Uterus (tissue), 4 donors: Measurements from ENCODE around the gene ATP5F1D. TPM values are rescaled to one million over a fixed set of nuclear protein-coding genes. Genes with fewer than 3 reads are reported as not detected.

Source experiments
- DNase-seq, 2 donors: peaks; one replicate each; pipeline ENCODE4 v3.0.0-alpha.2; 2019 to 2020
- H3K27ac ChIP-seq, 2 donors: fragments of 200-600 bp; sonication (generic); 1 replicate in 1 of 2; 2 replicates in 1 of 2; pipeline ENCODE4 v1.5.1; 2016 to 2018
- H3K27me3 ChIP-seq, 2 donors: fragments of 200-600 bp; sonication (generic); one replicate each; pipeline ENCODE4 v1.5.1; 2018 to 2019; ENCODE audit warnings: control low read depth in 1 of 2
- H3K36me3 ChIP-seq, 2 donors: fragments of 200-600 bp; sonication (generic); one replicate each; pipeline ENCODE4 v1.5.1; 2019; ENCODE audit warnings: control low read depth in 1 of 2
- H3K4me1 ChIP-seq, 2 donors: fragments of 200-600 bp; sonication (generic); one replicate each; pipeline ENCODE4 v1.5.1; 2018 to 2019; ENCODE audit warnings: control low read depth in 1 of 2
- H3K4me3 ChIP-seq, 2 donors: fragments of 200-600 bp; sonication (generic); 1 replicate in 1 of 2; 2 replicates in 1 of 2; pipeline ENCODE4 v1.5.1; 2018 to 2019; ENCODE audit warnings: mild to moderate bottlenecking in 1 of 2
- H3K9me3 ChIP-seq, 2 donors: fragments of 200-600 bp; sonication (generic); one replicate each; pipeline ENCODE4 v1.5.1; 2019; ENCODE audit warnings: control low read depth in 1 of 2
- CTCF ChIP-seq, 4 experiments: fragments of 200-600 bp in 2 of 4; fragments of 450-650 bp in 2 of 4; sonication (generic) in 2 of 4; IDR thresholded peaks; one replicate each; pipeline ENCODE4 v1.5.1; 2016 to 2019; ENCODE audit warnings: antibody characterized with exemption in 4 of 4, mild to moderate bottlenecking in 2 of 4, moderate library complexity in 1 of 4
- POLR2A ChIP-seq, 2 donors: fragments of 450-650 bp; IDR thresholded peaks; one replicate each; pipeline ENCODE4 v1.6.1; 2016; ENCODE audit warnings: antibody characterized with exemption in 2 of 2, mild to moderate bottlenecking in 1 of 2, moderate library complexity in 1 of 2
- intact Hi-C: fragments of 100-400 bp; cut with DNase I; formaldehyde crosslinking; loops from one replicate; pipeline ENCODE4 v1.15.1; 2023; ENCODE audit warnings: low total_unique reads
- total RNA-seq, 4 donors: library from RNA; depleted of rRNA in 3 of 4; stranded (reverse); fragments of >200 nt in 3 of 4; gene quantifications; one replicate each; pipeline versions ENCODE4 v1.1.0 to v1.2.4, GENCODE V29; 2014 to 2023
- donor health status: DM: yes; HTN: yes; CAD: no.

ATP5F1D gene
- total RNA-seq, 4 donors from 2014 or later, result 4.7 to 164 (median 68.9) TPM

- Histone ChIP-seq H3K36me3 (no peaks in the 10 kb centered on the region), H3K4me3 (no peak overlapping the region), H3K27me3 (no peaks in the 10 kb centered on the region), H3K4me1 (peaks cover 10 to 53% of the 10 kb centered on the region in 2 donors), H3K27ac (peak overlapping the region; percentile 96 to 98), H3K9me3 (no peaks in the 10 kb centered on the region)
- DNase-seq, result no peak
- TF ChIP-seq POLR2A (IDR thresholded peaks at IDR 0.05) (no peak), CTCF (IDR thresholded peaks at IDR 0.05) (no peak)
- intact Hi-C loops, result no loop called here
Measured at GRCh38 chr19:1255186-1256161, 13.9 kb downstream of the ATP5F1D start.

- H3K27ac ChIP-seq, result peak overlapping the region; percentile 94 to 95
Measured at GRCh38 chr19:1256646-1257474, 15.3 kb downstream of the ATP5F1D start.

GRCh38 chr19:1257475-1258162 lies 16.1 kb downstream of the ATP5F1D start:
- Histone ChIP-seq H3K4me3 (no peak overlapping the region), H3K27ac (peak overlapping the region; percentile 94 to 95), H3K27me3 (no peaks in the 10 kb centered on the region), H3K36me3 (no peaks in the 10 kb centered on the region), H3K4me1 (peaks cover 12 to 62% of the 10 kb centered on the region in 2 donors), H3K9me3 (no peaks in the 10 kb centered on the region)
- TF ChIP-seq CTCF (IDR thresholded peaks at IDR 0.05) (no peak), POLR2A (IDR thresholded peaks at IDR 0.05) (no peak)
- no peak for DNase-seq
- intact Hi-C loops, result no loop called here

More at GRCh38 chr19:1256646-1257474, 15.3 kb downstream of the ATP5F1D start:
- Histone ChIP-seq H3K4me3 (no peak overlapping the region), H3K9me3 (no peaks in the 10 kb centered on the region), H3K4me1 (peaks cover 12 to 54% of the 10 kb centered on the region in 2 donors), H3K27me3 (no peaks in the 10 kb centered on the region), H3K36me3 (no peaks in the 10 kb centered on the region)
- no peak for DNase-seq
- TF ChIP-seq POLR2A (IDR thresholded peaks at IDR 0.05) (no peak), CTCF (IDR thresholded peaks at IDR 0.05) (no peak)
- intact Hi-C loops, result no loop called here

- Histone ChIP-seq H3K4me1 (peaks cover 12 to 64% of the 10 kb centered on the region in 2 donors), H3K27me3 (no peaks in the 10 kb centered on the region), H3K4me3 (no peak overlapping the region), H3K36me3 (no peaks in the 10 kb centered on the region), H3K9me3 (no peaks in the 10 kb centered on the region), H3K27ac (peak overlapping the region; percentile 94 to 95)
- no peak for DNase-seq
- intact Hi-C loops, result no loop called here
- TF ChIP-seq CTCF (IDR thresholded peaks at IDR 0.05) (no peak), POLR2A (IDR thresholded peaks at IDR 0.05) (no peak)
Measured at GRCh38 chr19:1258163-1258492, 16.6 kb downstream of the ATP5F1D start.
